ENCODE measurements around the gene REV1. TPM values are rescaled to one million over a fixed set of nuclear protein-coding genes. Genes with fewer than 3 reads are reported as not detected.

Gene REV1
- total and polyA plus RNA-seq, 2 donors (not counting 3 experiments of a cell fraction or from before 2014, with no cell fraction given) = 16.6 to 50.3 TPM

GRCh38 chr2:99480390-99480789, 9.4 kb downstream of the REV1 start:
- CTCF ChIA-PET = no interaction called here
- H3K4me3 ChIP-seq (replicated peaks in 1 of 3; ENCODE audit: insufficient read depth in 1 of 3, low read depth in 1 of 3, low read length in 3 of 3) = no peak overlapping the region
- no peaks in the 10 kb centered on the region for H3K27me3 ChIP-seq (ENCODE audit: control insufficient read depth in 2 of 2, insufficient read depth in 2 of 2, low read length in 2 of 2)
- TF ChIP-seq EZH2 (IDR thresholded peaks at IDR 0.05; ENCODE audit: borderline replicate concordance, low read depth, low read length, severe bottlenecking) (no peak), GATA2 (IDR thresholded peaks at IDR 0.05; ENCODE audit: insufficient read depth, insufficient read length, low read depth, low read length) (no peak), MYC (IDR thresholded peaks at IDR 0.05; ENCODE audit: low read depth, low read length) (no peak), CTCF (IDR thresholded peaks at IDR 0.05; ENCODE audit: extremely low read depth in 1 of 2, insufficient read depth in 1 of 2, low read depth in 1 of 2, low read length in 2 of 2) (no peak), JUN (IDR thresholded peaks at IDR 0.05; ENCODE audit: borderline replicate concordance, insufficient read depth, insufficient read length, low read depth) (no peak), FOS (IDR thresholded peaks at IDR 0.05; ENCODE audit: borderline replicate concordance, insufficient read depth, low read length) (no peak), POLR2A (IDR thresholded peaks at IDR 0.05; ENCODE audit: low read depth, low read length) (no peak), MAX (IDR thresholded peaks at IDR 0.05; ENCODE audit: insufficient read depth, insufficient read length) (no peak), POLR2AphosphoS5 (IDR thresholded peaks at IDR 0.05; ENCODE audit: insufficient read depth, low read depth, low read length) (no peak)
- DNase-seq (ENCODE audit: low read depth, low spot score) (no peak), FAIRE-seq (no peak)
- H3K27ac ChIP-seq (ENCODE audit: insufficient read depth, low read depth, low read length) = peak overlapping the region; percentile 7
- dilution Hi-C loops (cut with MboI; ENCODE audit: extremely low pct_ligation_motif_present, low sequenced_read_pairs) = no loop called here
- POLR2A ChIA-PET = no interaction called here
- H2AFZ ChIP-seq (ENCODE audit: low read depth, low read length) = no peak overlapping the region
- intact Hi-C loops (cut with micrococcal nuclease) = no loop called here
- H3K4me2 ChIP-seq (ENCODE audit: insufficient read depth, low read length) = no peak overlapping the region
- H3K9me1 ChIP-seq (replicated peaks; ENCODE audit: control insufficient read depth, extremely low read depth, insufficient read depth, low read length) = no peaks in the 10 kb centered on the region
- H3K9ac ChIP-seq (replicated peaks; ENCODE audit: extremely low read depth, insufficient read depth, low read length) = no peak overlapping the region
- H3K79me2 ChIP-seq (ENCODE audit: control insufficient read depth, insufficient read depth, low read length) = peaks cover 94% of the 10 kb centered on the region
- no TSS peak for BruUV-seq (replicated peaks)
- peaks cover 0 to 3% of the 10 kb centered on the region in 2 experiments for H3K36me3 ChIP-seq (ENCODE audit: control insufficient read depth in 2 of 2, extremely low read depth in 1 of 2, insufficient read depth in 2 of 2, low read length in 2 of 2)
- H3K4me1 ChIP-seq (ENCODE audit: control insufficient read depth, extremely low read depth, insufficient read depth, low read length) = peaks cover 12% of the 10 kb centered on the region
- H4K20me1 ChIP-seq (replicated peaks; ENCODE audit: control insufficient read depth, extremely low read depth, insufficient read depth, low read length) = peaks cover 2% of the 10 kb centered on the region
- no peaks in the 10 kb centered on the region for H3K9me3 ChIP-seq (replicated peaks; ENCODE audit: control insufficient read depth, insufficient read depth, low read length)
